Measurements from ENCODE around the gene OPTN. TPM values are rescaled to one million over a fixed set of nuclear protein-coding genes. Genes with fewer than 3 reads are reported as not detected.

The OPTN gene
- total and polyA plus RNA-seq, 2 of the 8 experiments (the other 6 are each of a cell fraction or from before 2014, with no cell fraction given): 4.8 to 20.1 TPM

DNA sequence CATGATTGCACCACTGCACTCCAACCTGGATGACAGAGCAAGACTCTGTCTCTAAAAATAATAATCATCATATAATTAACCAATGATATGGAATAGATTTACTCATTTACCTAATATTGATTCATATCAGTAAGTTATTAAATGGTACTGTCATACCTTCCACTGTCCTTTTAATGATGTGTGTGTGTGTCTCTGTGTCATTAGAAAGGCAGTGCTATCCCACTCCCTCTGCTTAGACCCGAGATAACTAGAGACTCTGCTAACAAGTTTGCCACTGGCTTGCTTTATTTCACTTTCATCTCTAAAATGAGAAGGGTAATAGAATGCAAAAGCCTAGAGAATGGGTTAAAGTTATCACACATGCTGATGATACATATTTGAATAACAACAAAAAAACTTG, 82.5 kb downstream of the OPTN start (continued):
- TF ChIP-seq, protein P1, sequence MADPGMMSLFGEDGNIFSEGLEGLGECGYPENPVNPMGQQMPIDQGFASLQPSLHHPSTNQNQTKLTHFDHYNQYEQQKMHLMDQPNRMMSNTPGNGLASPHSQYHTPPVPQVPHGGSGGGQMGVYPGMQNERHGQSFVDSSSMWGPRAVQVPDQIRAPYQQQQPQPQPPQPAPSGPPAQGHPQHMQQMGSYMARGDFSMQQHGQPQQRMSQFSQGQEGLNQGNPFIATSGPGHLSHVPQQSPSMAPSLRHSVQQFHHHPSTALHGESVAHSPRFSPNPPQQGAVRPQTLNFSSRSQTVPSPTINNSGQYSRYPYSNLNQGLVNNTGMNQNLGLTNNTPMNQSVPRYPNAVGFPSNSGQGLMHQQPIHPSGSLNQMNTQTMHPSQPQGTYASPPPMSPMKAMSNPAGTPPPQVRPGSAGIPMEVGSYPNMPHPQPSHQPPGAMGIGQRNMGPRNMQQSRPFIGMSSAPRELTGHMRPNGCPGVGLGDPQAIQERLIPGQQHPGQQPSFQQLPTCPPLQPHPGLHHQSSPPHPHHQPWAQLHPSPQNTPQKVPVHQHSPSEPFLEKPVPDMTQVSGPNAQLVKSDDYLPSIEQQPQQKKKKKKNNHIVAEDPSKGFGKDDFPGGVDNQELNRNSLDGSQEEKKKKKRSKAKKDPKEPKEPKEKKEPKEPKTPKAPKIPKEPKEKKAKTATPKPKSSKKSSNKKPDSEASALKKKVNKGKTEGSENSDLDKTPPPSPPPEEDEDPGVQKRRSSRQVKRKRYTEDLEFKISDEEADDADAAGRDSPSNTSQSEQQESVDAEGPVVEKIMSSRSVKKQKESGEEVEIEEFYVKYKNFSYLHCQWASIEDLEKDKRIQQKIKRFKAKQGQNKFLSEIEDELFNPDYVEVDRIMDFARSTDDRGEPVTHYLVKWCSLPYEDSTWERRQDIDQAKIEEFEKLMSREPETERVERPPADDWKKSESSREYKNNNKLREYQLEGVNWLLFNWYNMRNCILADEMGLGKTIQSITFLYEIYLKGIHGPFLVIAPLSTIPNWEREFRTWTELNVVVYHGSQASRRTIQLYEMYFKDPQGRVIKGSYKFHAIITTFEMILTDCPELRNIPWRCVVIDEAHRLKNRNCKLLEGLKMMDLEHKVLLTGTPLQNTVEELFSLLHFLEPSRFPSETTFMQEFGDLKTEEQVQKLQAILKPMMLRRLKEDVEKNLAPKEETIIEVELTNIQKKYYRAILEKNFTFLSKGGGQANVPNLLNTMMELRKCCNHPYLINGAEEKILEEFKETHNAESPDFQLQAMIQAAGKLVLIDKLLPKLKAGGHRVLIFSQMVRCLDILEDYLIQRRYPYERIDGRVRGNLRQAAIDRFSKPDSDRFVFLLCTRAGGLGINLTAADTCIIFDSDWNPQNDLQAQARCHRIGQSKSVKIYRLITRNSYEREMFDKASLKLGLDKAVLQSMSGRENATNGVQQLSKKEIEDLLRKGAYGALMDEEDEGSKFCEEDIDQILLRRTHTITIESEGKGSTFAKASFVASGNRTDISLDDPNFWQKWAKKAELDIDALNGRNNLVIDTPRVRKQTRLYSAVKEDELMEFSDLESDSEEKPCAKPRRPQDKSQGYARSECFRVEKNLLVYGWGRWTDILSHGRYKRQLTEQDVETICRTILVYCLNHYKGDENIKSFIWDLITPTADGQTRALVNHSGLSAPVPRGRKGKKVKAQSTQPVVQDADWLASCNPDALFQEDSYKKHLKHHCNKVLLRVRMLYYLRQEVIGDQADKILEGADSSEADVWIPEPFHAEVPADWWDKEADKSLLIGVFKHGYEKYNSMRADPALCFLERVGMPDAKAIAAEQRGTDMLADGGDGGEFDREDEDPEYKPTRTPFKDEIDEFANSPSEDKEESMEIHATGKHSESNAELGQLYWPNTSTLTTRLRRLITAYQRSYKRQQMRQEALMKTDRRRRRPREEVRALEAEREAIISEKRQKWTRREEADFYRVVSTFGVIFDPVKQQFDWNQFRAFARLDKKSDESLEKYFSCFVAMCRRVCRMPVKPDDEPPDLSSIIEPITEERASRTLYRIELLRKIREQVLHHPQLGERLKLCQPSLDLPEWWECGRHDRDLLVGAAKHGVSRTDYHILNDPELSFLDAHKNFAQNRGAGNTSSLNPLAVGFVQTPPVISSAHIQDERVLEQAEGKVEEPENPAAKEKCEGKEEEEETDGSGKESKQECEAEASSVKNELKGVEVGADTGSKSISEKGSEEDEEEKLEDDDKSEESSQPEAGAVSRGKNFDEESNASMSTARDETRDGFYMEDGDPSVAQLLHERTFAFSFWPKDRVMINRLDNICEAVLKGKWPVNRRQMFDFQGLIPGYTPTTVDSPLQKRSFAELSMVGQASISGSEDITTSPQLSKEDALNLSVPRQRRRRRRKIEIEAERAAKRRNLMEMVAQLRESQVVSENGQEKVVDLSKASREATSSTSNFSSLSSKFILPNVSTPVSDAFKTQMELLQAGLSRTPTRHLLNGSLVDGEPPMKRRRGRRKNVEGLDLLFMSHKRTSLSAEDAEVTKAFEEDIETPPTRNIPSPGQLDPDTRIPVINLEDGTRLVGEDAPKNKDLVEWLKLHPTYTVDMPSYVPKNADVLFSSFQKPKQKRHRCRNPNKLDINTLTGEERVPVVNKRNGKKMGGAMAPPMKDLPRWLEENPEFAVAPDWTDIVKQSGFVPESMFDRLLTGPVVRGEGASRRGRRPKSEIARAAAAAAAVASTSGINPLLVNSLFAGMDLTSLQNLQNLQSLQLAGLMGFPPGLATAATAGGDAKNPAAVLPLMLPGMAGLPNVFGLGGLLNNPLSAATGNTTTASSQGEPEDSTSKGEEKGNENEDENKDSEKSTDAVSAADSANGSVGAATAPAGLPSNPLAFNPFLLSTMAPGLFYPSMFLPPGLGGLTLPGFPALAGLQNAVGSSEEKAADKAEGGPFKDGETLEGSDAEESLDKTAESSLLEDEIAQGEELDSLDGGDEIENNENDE (IDR thresholded peaks at IDR 0.05; ENCODE audit: insufficient replicate concordance, low read length): no peak
- no peak for TF ChIP-seq KDM1A (IDR thresholded peaks at IDR 0.05; ENCODE audit: borderline replicate concordance, low read length)
- no peak for TF ChIP-seq CEBPB (IDR thresholded peaks at IDR 0.05; ENCODE audit: low read depth, low read length)
- TF ChIP-seq CREB1 (IDR thresholded peaks at IDR 0.05): no peak
- no peak for TF ChIP-seq TBP (IDR thresholded peaks at IDR 0.05; ENCODE audit: low read depth, low read length)
- TF ChIP-seq GABPA (IDR thresholded peaks at IDR 0.05; ENCODE audit: borderline replicate concordance, insufficient read depth, low read length): no peak
- no peak for TF ChIP-seq SP1 (IDR thresholded peaks at IDR 0.05; ENCODE audit: low read depth, low read length)

Data from H1 (cell line).